Motor neuron (in vitro differentiated cells): ENCODE data around the gene OBP2B. TPM values are rescaled to one million over a fixed set of nuclear protein-coding genes. Genes with fewer than 3 reads are reported as not detected.
A peak's percentile ranks its signal among the peaks of the same experiment; 100 is the strongest.
"Not testable (repeated sequence)": the region's sequence is repeated elsewhere in the genome, so short reads cannot be mapped to it uniquely, and the experiment has no call there.

Source experiments
- ATAC-seq, 8 experiments: fragments of 200-7000 bp; cut with Tn5 transposase; replicated peaks in 6 of 8; 2 replicates each; pipeline ENCODE4 v1.8.0; 2021; ENCODE audit warnings: mild to moderate bottlenecking in 8 of 8, moderate library complexity in 8 of 8
- H3K27ac ChIP-seq, 2 donors: fragments of 250-450 bp; sonication (Bioruptor Pico); 2 replicates each; pipeline ENCODE4 v1.9.0; 2021; ENCODE audit warnings: antibody characterized with exemption in 2 of 2, mild to moderate bottlenecking in 2 of 2, moderate library complexity in 1 of 2
- H3K4me1 ChIP-seq, 2 donors: fragments of 250-450 bp; sonication (Bioruptor Pico); replicated peaks in 1 of 2; 2 replicates each; pipeline ENCODE4 v1.6.1; 2021; ENCODE audit warnings: antibody characterized with exemption in 2 of 2, mild to moderate bottlenecking in 2 of 2, moderate library complexity in 1 of 2
- H3K4me3 ChIP-seq, 5 donors: fragments of 250-450 bp; sonication (Bioruptor Pico); 2 replicates each; pipeline ENCODE4 v1.9.0; 2021; ENCODE audit warnings: antibody characterized with exemption in 5 of 5, mild to moderate bottlenecking in 5 of 5, moderate library complexity in 4 of 5
- WGBS, 10 experiments: fragments of 450-650 bp; shearing (Covaris generic); methylation state at CpG; one replicate each; pipeline ENCODE4 v1.0.0; 2022; 5-methylcytosine and 5-hydroxymethylcytosine counted together
- in situ Hi-C, 9 experiments: fragments of 400-800 bp; cut with MboI; loops; one replicate each; pipeline ENCODE4 v1.15.0; 2021; ENCODE audit warnings: low sequenced_read_pairs in 9 of 9, low pct_unique_long_range_greater_than_20kb in 2 of 9; ENCODE audit not compliant: unreplicated experiment in 9 of 9
- total RNA-seq, 8 experiments: library from RNA; unstranded; fragments of 300-600 nt; gene quantifications; 2 replicates each; pipeline versions ENCODE4 v1.2.3 to v1.2.4, GENCODE V29; 2022

OBP2B gene
- total RNA-seq, 8 experiments from 2014 or later = 0.33 TPM; not detected in 7

GRCh38 chr9:133225171-133226011 is 16.3 kb upstream of the OBP2B start:
- ATAC-seq = no peak
- Histone ChIP-seq H3K27ac (no peak overlapping the region), H3K4me3 (no peak overlapping the region), H3K4me1 (no peaks in the 10 kb centered on the region)
- 60 to 91% (median 80%) methylated on average over 1 to 4 of the region's 38 CpGs; no CpG with 5 or more reads in 7 of the 10 experiments for WGBS, 10 experiments
- in situ Hi-C loops = no loop called here

- ATAC-seq = no peak
- no peaks in the 10 kb centered on the region for H3K4me1 ChIP-seq
- WGBS, 10 experiments = 58 to 90% (median 76%) methylated on average over 3 to 5 of the region's 12 CpGs; no CpG with 5 or more reads in 7 of the 10 experiments
- in situ Hi-C loops = no loop called here
- H3K27ac ChIP-seq = no peak overlapping the region
- no peak overlapping the region for H3K4me3 ChIP-seq
These were observed 15.7 kb upstream of the OBP2B start for GRCh38 chr9:133224762-133225161.

GRCh38 chr9:133223159-133223756 is 14.2 kb upstream of the OBP2B start:
- peak; percentile 19 to 98 (median 88) for ATAC-seq
- H3K4me3 ChIP-seq, H3K4me1 ChIP-seq, H3K27ac ChIP-seq, in situ Hi-C loops: not testable (repeated sequence)
- 0 to 60% (median 0%) methylated on average over 2 to 5 of the region's 13 CpGs; no CpG with 5 or more reads in 7 of the 10 experiments for WGBS, 10 experiments

GRCh38 chr9:133221994-133222393 is 12.9 kb upstream of the OBP2B start:
- H3K4me3 ChIP-seq, ATAC-seq, H3K27ac ChIP-seq, in situ Hi-C loops, H3K4me1 ChIP-seq: not testable (repeated sequence)
- WGBS, 10 experiments = 38 to 80% methylated on average over 1 to 2 of the region's 12 CpGs; no CpG with 5 or more reads in 8 of the 10 experiments

GRCh38 chr9:133221177-133221809 is 12.2 kb upstream of the OBP2B start:
- Histone ChIP-seq H3K4me1 (no peaks in the 10 kb centered on the region), H3K27ac (no peak overlapping the region), H3K4me3 (no peak overlapping the region)
- WGBS, 10 experiments = 50 to 91% (median 60%) methylated on average over 2 to 6 of the region's 12 CpGs; no CpG with 5 or more reads in 5 of the 10 experiments
- in situ Hi-C loops = no loop called here
- no peak for ATAC-seq

- in situ Hi-C loops, H3K27ac ChIP-seq, ATAC-seq, H3K4me1 ChIP-seq, H3K4me3 ChIP-seq: not testable (repeated sequence)
- WGBS, 10 experiments = 13 to 100% (median 67%) methylated on average over 1 to 12 of the region's 19 CpGs; no CpG with 5 or more reads in 1 of the 10 experiments
These were observed 9.3 kb upstream of the OBP2B start for GRCh38 chr9:133218049-133218975.

- ATAC-seq = peak in 2 of 8 experiments; percentile 31 to 92
- in situ Hi-C loops, H3K4me1 ChIP-seq, H3K27ac ChIP-seq, H3K4me3 ChIP-seq: not testable (repeated sequence)
- WGBS, 10 experiments = 0 to 60% (median 26%) methylated on average over 1 to 9 of the region's 12 CpGs; no CpG with 5 or more reads in 3 of the 10 experiments
These were observed 8.4 kb upstream of the OBP2B start for GRCh38 chr9:133217333-133217988.

- peak in 1 of 8 experiments; percentile 25 for ATAC-seq
- in situ Hi-C loops, H3K4me3 ChIP-seq, H3K4me1 ChIP-seq, H3K27ac ChIP-seq: not testable (repeated sequence)
- WGBS, 10 experiments = 0 to 90% (median 37%) methylated on average over 1 to 3 of the region's 4 CpGs; no CpG with 5 or more reads in 4 of the 10 experiments
These were observed 5.2 kb upstream of the OBP2B start for GRCh38 chr9:133214276-133214675.

GRCh38 chr9:133210609-133211008 is 1.6 kb upstream of the OBP2B start:
- 60 to 100% (median 80%) methylated on average over 1 to 3 of the region's 7 CpGs; no CpG with 5 or more reads in 3 of the 10 experiments for WGBS, 10 experiments
- Histone ChIP-seq H3K4me3 (no peak overlapping the region), H3K27ac (no peak overlapping the region), H3K4me1 (no peaks in the 10 kb centered on the region)
- in situ Hi-C loops = no loop called here
- no peak for ATAC-seq

GRCh38 chr9:133210202-133210532 is 1.1 kb upstream of the OBP2B start:
- 60 to 80% (median 80%) methylated on average over 1 to 2 of the region's 7 CpGs; no CpG with 5 or more reads in 7 of the 10 experiments for WGBS, 10 experiments
- Histone ChIP-seq H3K27ac (no peak overlapping the region), H3K4me1 (no peaks in the 10 kb centered on the region), H3K4me3 (no peak overlapping the region)
- no peak for ATAC-seq
- in situ Hi-C loops = no loop called here

GRCh38 chr9:133209327-133210201 is 514 bp upstream of the OBP2B start:
- in situ Hi-C loops, H3K4me3 ChIP-seq, H3K4me1 ChIP-seq, ATAC-seq, H3K27ac ChIP-seq: not testable (repeated sequence)
- 56 to 90% (median 75%) methylated on average over 1 to 9 of the region's 29 CpGs; no CpG with 5 or more reads in 5 of the 10 experiments for WGBS, 10 experiments
